NOMO-1 treated with DMSO at 0.1 percent for 48 hours (cell line): ENCODE measurements around the gene TEX19.

Source experiments
- DNase-seq: peaks from one replicate; lab custom pipeline; 2025; ENCODE audit not compliant: unreplicated experiment; lab: John Stamatoyannopoulos, UW

The TEX19 gene

GRCh38 chr17:82358465-82359350 lies at the start of gene TEX19:
Gene TEX19 (plus strand): TSS chr17:82359247. CDS start chr17:82362151, 2,904 bp downstream.
- DNase-seq, result no peak

- no peak for DNase-seq
These were observed 49.1 kb upstream of the TEX19 start for GRCh38 chr17:82309656-82310570.

- DNase-seq, result no peak
These were observed 48.2 kb upstream of the TEX19 start for GRCh38 chr17:82310877-82311276.

GRCh38 chr17:82311971-82312370 lies 47.1 kb upstream of the TEX19 start:
- no peak for DNase-seq

GRCh38 chr17:82313195-82314011 lies 45.6 kb upstream of the TEX19 start:
- no peak for DNase-seq

GRCh38 chr17:82314012-82314726 lies 44.9 kb upstream of the TEX19 start:
- DNase-seq, result no peak

GRCh38 chr17:82314727-82315605 lies 44.1 kb upstream of the TEX19 start:
- DNase-seq, result peak; percentile 44

- no peak for DNase-seq
These were observed 43.2 kb upstream of the TEX19 start for GRCh38 chr17:82315703-82316358.

GRCh38 chr17:82316651-82317393 lies 42.2 kb upstream of the TEX19 start:
- no peak for DNase-seq

- no peak for DNase-seq
These were observed 41.5 kb upstream of the TEX19 start, which contains the start of gene CD7 for GRCh38 chr17:82317394-82318168. Gene CD7 (minus strand): TSS chr17:82317608. CDS start chr17:82317495, 113 bp downstream.

GRCh38 chr17:82318169-82318498 lies 40.9 kb upstream of the TEX19 start:
- no peak for DNase-seq

- DNase-seq, result no peak
These were observed 40.1 kb upstream of the TEX19 start for GRCh38 chr17:82318772-82319606.

- no peak for DNase-seq
These were observed 39.4 kb upstream of the TEX19 start for GRCh38 chr17:82319619-82320062.

GRCh38 chr17:82320140-82320840 lies 38.8 kb upstream of the TEX19 start:
- DNase-seq, result no peak

- DNase-seq, result no peak
These were observed 37.8 kb upstream of the TEX19 start for GRCh38 chr17:82320956-82321927.
